Neural progenitor cell (in vitro differentiated cells): ENCODE data around the gene TPP2. TPM values are rescaled to one million over a fixed set of nuclear protein-coding genes. Genes with fewer than 3 reads are reported as not detected.

Experiments
- DNase-seq: peaks from one replicate; pipeline ENCODE4 v3.0.0-alpha.2; 2016; ENCODE audit warnings: low spot score
- H2AFZ ChIP-seq: fragments of 200-600 bp; sonication (generic); replicated peaks from 2 replicates; pipeline ENCODE4 v1.6.1; 2016; ENCODE audit warnings: antibody characterized with exemption
- H3F3A ChIP-seq: fragments of 200-600 bp; sonication (generic); 2 replicates; pipeline ENCODE4 v1.6.1; 2016; ENCODE audit warnings: antibody characterized with exemption, low read depth
- H3K27ac ChIP-seq: fragments of 200-600 bp; sonication (generic); 2 replicates; pipeline ENCODE4 v1.5.1; 2016; ENCODE audit warnings: mild to moderate bottlenecking
- H3K27me3 ChIP-seq: fragments of 200-600 bp; sonication (generic); 2 replicates; pipeline ENCODE4 v1.6.1; 2016; ENCODE audit warnings: mild to moderate bottlenecking, moderate library complexity
- H3K36me3 ChIP-seq: fragments of 200-600 bp; sonication (generic); 2 replicates; pipeline ENCODE4 v1.5.1; 2016
- H3K4me1 ChIP-seq: fragments of 200-600 bp; sonication (generic); 2 replicates; pipeline ENCODE4 v1.6.1; 2016; ENCODE audit warnings: mixed run types
- H3K4me2 ChIP-seq: fragments of 200-600 bp; sonication (generic); 2 replicates; pipeline ENCODE4 v1.6.1; 2016
- H3K4me3 ChIP-seq: fragments of 200-600 bp; sonication (generic); 2 replicates; pipeline ENCODE4 v1.5.1; 2016
- H3K79me2 ChIP-seq: fragments of 200-600 bp; sonication (generic); 2 replicates; pipeline ENCODE4 v1.6.1; 2016; ENCODE audit warnings: low read depth
- H3K9ac ChIP-seq: fragments of 200-600 bp; sonication (generic); 2 replicates; pipeline ENCODE4 v1.6.1; 2016
- H3K9me3 ChIP-seq: fragments of 200-600 bp; sonication (generic); 2 replicates; pipeline ENCODE4 v1.5.1; 2016; ENCODE audit warnings: low read depth
- H4K20me1 ChIP-seq: fragments of 200-600 bp; sonication (generic); 2 replicates; pipeline ENCODE4 v1.6.1; 2016; ENCODE audit warnings: low read depth
- H3K27ac Mint-ChIP-seq: 3 replicates; pipeline ENCODE4 v1.8.0; 2021; ENCODE audit warnings: mixed read lengths
- H3K27me3 Mint-ChIP-seq: 2 replicates; pipeline ENCODE4 v1.8.0; 2022; ENCODE audit warnings: low read depth, mild to moderate bottlenecking, inconsistent platforms, moderate library complexity, mixed read lengths; ENCODE audit not compliant: insufficient read depth
- H3K36me3 Mint-ChIP-seq: 3 replicates; pipeline ENCODE4 v1.8.0; 2021; ENCODE audit warnings: mixed read lengths
- H3K4me1 Mint-ChIP-seq: 3 replicates; pipeline ENCODE4 v1.8.0; 2021; ENCODE audit warnings: mixed read lengths
- H3K4me3 Mint-ChIP-seq: 3 replicates; pipeline ENCODE4 v1.8.0; 2021; ENCODE audit warnings: mild to moderate bottlenecking, moderate library complexity, mixed read lengths
- H3K9me3 Mint-ChIP-seq: 3 replicates; pipeline ENCODE4 v1.8.0; 2020; ENCODE audit warnings: mixed read lengths
- EZH2 ChIP-seq: fragments of 200-600 bp; sonication (generic); IDR thresholded peaks from 2 replicates; pipeline ENCODE4 v1.6.1; 2017; ENCODE audit warnings: antibody characterized with exemption, mild to moderate bottlenecking, moderate library complexity
- EZH2phosphoT487 ChIP-seq: fragments of 200-600 bp; sonication (generic); IDR thresholded peaks from 2 replicates; pipeline ENCODE4 v1.6.1; 2017; ENCODE audit warnings: antibody characterized with exemption
- total RNA-seq: library from RNA; depleted of rRNA; stranded (reverse); fragments of >200 nt; gene quantifications from 2 replicates; pipeline ENCODE4 v1.2.3, GENCODE V29; 2015; ENCODE audit warnings: low replicate concordance
- TF ChIP-seq, protein P1 (sequence below): fragments of 200-600 bp; sonication (generic); IDR thresholded peaks from 2 replicates; pipeline ENCODE4 v1.5.1; 2017; ENCODE audit warnings: antibody characterized with exemption, mild to moderate bottlenecking

TPP2 gene
- total RNA-seq, 1 donor from 2014 or later = 137 TPM

DNA sequence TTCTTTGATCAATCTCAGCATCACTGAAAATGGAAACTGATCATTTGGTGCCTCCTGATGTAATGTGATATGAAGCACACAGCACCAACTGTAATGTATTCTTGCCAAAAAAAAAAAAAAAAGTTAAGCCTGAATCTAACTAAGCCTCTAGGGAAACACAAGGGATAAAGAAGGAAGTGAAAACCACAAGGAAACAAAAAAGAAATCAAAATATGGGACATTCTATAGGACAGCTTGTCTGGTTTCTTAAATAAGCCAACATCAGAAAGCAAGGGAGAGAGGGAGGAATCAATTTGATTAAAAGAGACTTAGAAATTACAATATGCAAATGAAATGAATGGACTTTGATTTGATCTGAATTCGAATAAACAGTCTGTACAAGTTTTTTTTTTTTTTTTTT is 118.7 kb downstream of the TPP2 start:
- Histone ChIP-seq H3K9me3 (no peaks in the 10 kb centered on the region), H3K9ac (no peak overlapping the region), H3K4me3 (no peak overlapping the region), H2AFZ (no peak overlapping the region), H3K79me2 (no peaks in the 10 kb centered on the region), H3K27me3 (no peaks in the 10 kb centered on the region), H4K20me1 (no peaks in the 10 kb centered on the region), H3K4me1 (no peaks in the 10 kb centered on the region), H3K4me2 (no peak overlapping the region), H3K36me3 (no peaks in the 10 kb centered on the region), H3F3A (no peaks in the 10 kb centered on the region), H3K27ac (no peak overlapping the region)
- no peaks in the 10 kb centered on the region for H3K27me3 Mint-ChIP-seq
- H3K4me3 Mint-ChIP-seq = no peak overlapping the region
- H3K27ac Mint-ChIP-seq = no peak overlapping the region
- H3K4me1 Mint-ChIP-seq = no peaks in the 10 kb centered on the region
- DNase-seq = no peak
- H3K36me3 Mint-ChIP-seq = no peaks in the 10 kb centered on the region
- TF ChIP-seq EZH2phosphoT487 (no peak), EZH2 (no peak)
- TF ChIP-seq, protein P1, sequence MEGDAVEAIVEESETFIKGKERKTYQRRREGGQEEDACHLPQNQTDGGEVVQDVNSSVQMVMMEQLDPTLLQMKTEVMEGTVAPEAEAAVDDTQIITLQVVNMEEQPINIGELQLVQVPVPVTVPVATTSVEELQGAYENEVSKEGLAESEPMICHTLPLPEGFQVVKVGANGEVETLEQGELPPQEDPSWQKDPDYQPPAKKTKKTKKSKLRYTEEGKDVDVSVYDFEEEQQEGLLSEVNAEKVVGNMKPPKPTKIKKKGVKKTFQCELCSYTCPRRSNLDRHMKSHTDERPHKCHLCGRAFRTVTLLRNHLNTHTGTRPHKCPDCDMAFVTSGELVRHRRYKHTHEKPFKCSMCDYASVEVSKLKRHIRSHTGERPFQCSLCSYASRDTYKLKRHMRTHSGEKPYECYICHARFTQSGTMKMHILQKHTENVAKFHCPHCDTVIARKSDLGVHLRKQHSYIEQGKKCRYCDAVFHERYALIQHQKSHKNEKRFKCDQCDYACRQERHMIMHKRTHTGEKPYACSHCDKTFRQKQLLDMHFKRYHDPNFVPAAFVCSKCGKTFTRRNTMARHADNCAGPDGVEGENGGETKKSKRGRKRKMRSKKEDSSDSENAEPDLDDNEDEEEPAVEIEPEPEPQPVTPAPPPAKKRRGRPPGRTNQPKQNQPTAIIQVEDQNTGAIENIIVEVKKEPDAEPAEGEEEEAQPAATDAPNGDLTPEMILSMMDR = no peak
- H3K9me3 Mint-ChIP-seq = no peaks in the 10 kb centered on the region

DNA sequence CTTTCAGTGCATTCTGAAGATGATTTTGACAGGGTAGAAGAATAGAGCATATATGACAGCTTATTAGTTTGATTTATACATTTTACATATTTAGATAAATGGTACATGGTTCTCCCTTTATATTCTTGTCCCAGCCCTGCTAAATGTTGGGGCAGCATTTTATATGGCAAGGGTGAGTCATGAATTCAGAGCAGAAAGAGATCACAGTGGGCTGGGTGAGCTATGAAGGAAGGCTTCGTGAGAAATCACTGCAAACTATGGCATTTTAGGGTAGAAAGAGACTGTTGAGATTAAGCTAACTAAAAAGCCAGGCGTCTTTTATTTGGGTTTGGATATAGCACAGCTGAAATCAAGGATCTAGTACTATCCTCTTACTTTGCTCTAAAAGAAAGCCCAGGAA is 122.0 kb downstream of the TPP2 start:
- no peaks in the 10 kb centered on the region for H3K27me3 Mint-ChIP-seq
- no peak overlapping the region for H3K4me3 ChIP-seq

DNA sequence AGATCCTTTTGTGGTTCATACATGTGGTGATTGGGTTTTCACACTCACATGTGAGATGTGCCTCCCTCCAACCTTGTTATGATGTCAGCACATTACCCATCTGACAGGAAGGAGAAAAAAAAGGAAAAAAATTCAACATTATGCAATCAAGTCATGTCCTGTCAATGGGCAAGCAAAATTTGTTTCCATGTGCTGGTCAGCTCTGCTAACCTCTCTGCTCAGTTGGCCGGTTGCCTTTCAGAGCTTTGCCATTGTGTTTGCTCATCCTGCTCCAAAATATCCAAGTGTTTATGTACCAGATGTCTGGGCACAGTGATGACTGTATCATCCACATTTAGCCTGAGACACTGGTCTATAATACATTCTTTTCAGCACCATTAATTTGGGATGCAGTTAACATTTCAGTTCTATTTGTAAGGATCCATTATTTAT is 125.0 kb downstream of the TPP2 start:
- no peaks in the 10 kb centered on the region for H3F3A ChIP-seq
- H3K36me3 ChIP-seq = no peaks in the 10 kb centered on the region
- no peaks in the 10 kb centered on the region for H3K27me3 ChIP-seq
- H3K4me1 ChIP-seq = no peaks in the 10 kb centered on the region
- H3K9me3 ChIP-seq = no peaks in the 10 kb centered on the region
- H2AFZ ChIP-seq = no peak overlapping the region
- H3K27ac ChIP-seq = no peak overlapping the region
- DNase-seq = no peak
- no peak overlapping the region for H3K4me3 ChIP-seq
- Mint-ChIP-seq H3K27me3 (no peaks in the 10 kb centered on the region), H3K4me1 (no peaks in the 10 kb centered on the region), H3K4me3 (no peak overlapping the region), H3K36me3 (no peaks in the 10 kb centered on the region), H3K9me3 (peaks cover 2% of the 10 kb centered on the region), H3K27ac (no peak overlapping the region)
- no peaks in the 10 kb centered on the region for H4K20me1 ChIP-seq
- H3K9ac ChIP-seq = no peak overlapping the region
- TF ChIP-seq EZH2phosphoT487 (no peak), EZH2 (no peak)
- TF ChIP-seq, protein P1 = no peak
- H3K4me2 ChIP-seq = no peak overlapping the region
- H3K79me2 ChIP-seq = no peaks in the 10 kb centered on the region

More for the DNA sequence above, 122.0 kb downstream of the TPP2 start:
- no peaks in the 10 kb centered on the region for H4K20me1 ChIP-seq
- H3K27ac ChIP-seq = no peak overlapping the region
- no peaks in the 10 kb centered on the region for H3K9me3 ChIP-seq
- no peaks in the 10 kb centered on the region for H3K27me3 ChIP-seq
- H3K4me1 ChIP-seq = no peaks in the 10 kb centered on the region
- no peak overlapping the region for H3K9ac ChIP-seq
- no peaks in the 10 kb centered on the region for H3K79me2 ChIP-seq
- no peak for TF ChIP-seq EZH2
- TF ChIP-seq, protein P1 = no peak
- no peak for TF ChIP-seq EZH2phosphoT487
- Mint-ChIP-seq H3K36me3 (no peaks in the 10 kb centered on the region), H3K4me3 (no peak overlapping the region), H3K4me1 (no peaks in the 10 kb centered on the region), H3K9me3 (no peaks in the 10 kb centered on the region), H3K27ac (no peak overlapping the region)
- H2AFZ ChIP-seq = peak overlapping the region; percentile 13
- no peaks in the 10 kb centered on the region for H3F3A ChIP-seq
- no peak overlapping the region for H3K4me2 ChIP-seq
- H3K36me3 ChIP-seq = no peaks in the 10 kb centered on the region
- DNase-seq = no peak
